T-helper 1 cell treated with Interleukin-12 subunit alpha and Interleukin-12 subunit beta and Interleukin-4 antibody, amounts not matched to agents 30 μg/mL and 1 μg/mL, for 36 hours (primary cell): ENCODE results near the gene ZSCAN10.
A peak's percentile ranks its signal among the peaks of the same experiment; 100 is the strongest.

Source experiments
- H3K27ac Mint-ChIP-seq: one replicate; pipeline ENCODE4 v1.8.0; 2021; ENCODE audit warnings: mild to moderate bottlenecking, mixed read lengths
- H3K27me3 Mint-ChIP-seq: one replicate; pipeline ENCODE4 v1.8.0; 2021; ENCODE audit warnings: low read depth, mixed read lengths
- H3K36me3 Mint-ChIP-seq: one replicate; pipeline ENCODE4 v1.8.0; 2021; ENCODE audit warnings: low read depth, mixed read lengths
- H3K4me1 Mint-ChIP-seq: one replicate; pipeline ENCODE4 v1.8.0; 2021; ENCODE audit warnings: low read depth, mixed read lengths
- H3K4me3 Mint-ChIP-seq: one replicate; pipeline ENCODE4 v1.8.0; 2021; ENCODE audit warnings: mild to moderate bottlenecking, moderate library complexity, mixed read lengths
- H3K9me3 Mint-ChIP-seq: one replicate; pipeline ENCODE4 v1.8.0; 2021; ENCODE audit warnings: mixed read lengths

The ZSCAN10 gene

GRCh38 chr16:3047387-3047720 lies 51.7 kb downstream of the ZSCAN10 start:
- H3K27ac Mint-ChIP-seq, result peak overlapping the region; percentile 87
- peaks cover 32% of the 10 kb centered on the region for H3K36me3 Mint-ChIP-seq
- H3K4me3 Mint-ChIP-seq, result peak overlapping the region; percentile 82
- H3K4me1 Mint-ChIP-seq, result peaks cover 48% of the 10 kb centered on the region
- peaks cover 23% of the 10 kb centered on the region for H3K27me3 Mint-ChIP-seq
- no peaks in the 10 kb centered on the region for H3K9me3 Mint-ChIP-seq

- Mint-ChIP-seq H3K36me3 (peaks cover 28% of the 10 kb centered on the region), H3K9me3 (no peaks in the 10 kb centered on the region), H3K4me3 (peak overlapping the region; percentile 82), H3K4me1 (peaks cover 43% of the 10 kb centered on the region), H3K27ac (peak overlapping the region; percentile 87), H3K27me3 (peaks cover 23% of the 10 kb centered on the region)
Measured at GRCh38 chr16:3046641-3047386, 52.3 kb downstream of the ZSCAN10 start.

GRCh38 chr16:3045758-3046640 lies 53.1 kb downstream of the ZSCAN10 start, which contains the start of gene MMP25:
Gene MMP25, plus strand, starts transcription at chr16:3046561. Its CDS starts 357 bp downstream, at chr16:3046918.
- Mint-ChIP-seq H3K27me3 (peaks cover 28% of the 10 kb centered on the region), H3K9me3 (no peaks in the 10 kb centered on the region), H3K4me3 (peak within 1 kb of the TSS; percentile 83), H3K36me3 (peaks cover 22% of the 10 kb centered on the region), H3K27ac (peak within 1 kb of the TSS; percentile 87), H3K4me1 (peaks cover 36% of the 10 kb centered on the region)

DNA sequence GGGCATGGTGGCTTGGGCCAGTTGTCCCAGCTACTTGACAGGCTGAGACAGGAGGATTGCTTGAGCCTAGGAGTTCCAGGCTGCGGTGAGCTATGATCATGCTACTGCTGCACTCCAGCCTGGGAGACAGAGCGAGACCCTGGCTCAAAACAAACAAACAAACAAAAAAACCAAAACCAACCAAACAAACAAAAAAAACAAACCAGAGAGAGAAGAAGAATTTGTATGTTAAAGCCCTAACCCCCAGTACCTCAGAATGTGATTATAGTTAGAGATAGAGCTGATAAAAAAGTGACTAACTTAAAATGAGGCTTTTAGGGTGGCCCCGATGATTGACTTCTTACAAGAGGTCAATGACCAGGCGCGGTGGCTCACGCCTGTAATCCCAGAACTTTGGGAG lies 54.4 kb downstream of the ZSCAN10 start:
- H3K4me1 Mint-ChIP-seq, result peaks cover 26% of the 10 kb centered on the region
- H3K27me3 Mint-ChIP-seq, result peaks cover 40% of the 10 kb centered on the region
- H3K27ac Mint-ChIP-seq, result peak overlapping the region; percentile 86
- no peaks in the 10 kb centered on the region for H3K9me3 Mint-ChIP-seq
- H3K4me3 Mint-ChIP-seq, result peak overlapping the region; percentile 83
- peaks cover 13% of the 10 kb centered on the region for H3K36me3 Mint-ChIP-seq

DNA sequence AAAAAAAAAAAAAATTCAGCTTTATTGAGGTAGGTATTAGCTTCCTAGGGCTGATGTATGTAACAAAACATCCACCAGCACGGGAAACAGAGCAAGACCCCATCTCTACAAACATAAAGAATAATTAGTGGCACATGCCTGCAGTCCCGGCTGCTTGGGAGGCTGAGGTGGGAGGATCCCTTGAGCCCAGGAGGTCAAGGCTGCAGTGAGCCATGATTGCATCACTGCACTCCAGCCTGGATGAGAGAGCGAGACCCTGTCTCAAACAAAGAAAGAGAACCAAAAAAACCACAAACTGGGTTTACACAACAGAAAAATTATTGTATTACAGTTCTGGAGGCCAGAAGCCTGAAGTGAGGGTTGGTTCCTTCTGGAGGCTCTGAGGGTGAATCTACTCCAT lies 56.7 kb downstream of the ZSCAN10 start:
- Mint-ChIP-seq H3K4me1 (peaks cover 12% of the 10 kb centered on the region), H3K27ac (no peak overlapping the region), H3K4me3 (no peak overlapping the region), H3K27me3 (peaks cover 56% of the 10 kb centered on the region), H3K36me3 (peaks cover 9% of the 10 kb centered on the region), H3K9me3 (no peaks in the 10 kb centered on the region)

DNA sequence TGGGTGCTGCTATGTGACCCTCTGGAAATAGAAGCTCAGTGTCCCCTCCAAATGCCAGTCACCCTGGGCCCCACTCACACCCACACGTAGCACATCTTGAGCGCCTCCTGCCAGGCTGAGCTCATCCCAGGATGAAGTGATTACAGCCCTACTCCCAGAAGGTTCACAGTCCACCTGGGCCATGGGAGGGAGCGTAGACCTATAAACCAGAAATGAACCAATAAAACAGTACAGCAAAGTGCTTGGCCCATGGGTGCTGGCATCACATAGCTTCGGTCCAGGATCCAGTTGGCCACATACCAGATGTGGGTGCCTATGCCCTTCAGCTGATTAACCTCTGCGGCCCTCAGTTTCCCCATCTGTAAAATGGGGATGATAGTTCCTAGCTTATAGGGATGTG lies 60.2 kb downstream of the ZSCAN10 start:
- peaks cover 66% of the 10 kb centered on the region for H3K27me3 Mint-ChIP-seq

More for the DNA sequence above, 60.2 kb downstream of the ZSCAN10 start:
- peaks cover 8% of the 10 kb centered on the region for H3K4me1 Mint-ChIP-seq
- H3K9me3 Mint-ChIP-seq, result no peaks in the 10 kb centered on the region
- H3K36me3 Mint-ChIP-seq, result peaks cover 2% of the 10 kb centered on the region
- H3K27ac Mint-ChIP-seq, result no peak overlapping the region
- no peak overlapping the region for H3K4me3 Mint-ChIP-seq
